SK-N-SH treated with all-trans-retinoic acid at 6 μM for 48 hours (cell line): Measurements from ENCODE around the gene YPEL2.
A peak's percentile ranks its signal among the peaks of the same experiment; 100 is the strongest.

Experiments used
- ATAC-seq: fragments of 200-7000 bp; cut with Tn5 transposase; 3 replicates; pipeline ENCODE4 v1.9.1; 2020; ENCODE audit warnings: mild to moderate bottlenecking, moderate library complexity
- ARNTL ChIP-seq: fragments of 450-650 bp; formaldehyde crosslinking; IDR thresholded peaks from 2 replicates; pipeline ENCODE4 v1.5.0; 2020; ENCODE audit warnings: low read depth, mild to moderate bottlenecking, moderate library complexity, borderline replicate concordance
- BACH2 ChIP-seq: fragments of 250-450 bp; sonication (Bioruptor Pico); IDR thresholded peaks from 2 replicates; pipeline ENCODE4 v1.9.0; 2021; ENCODE audit warnings: mild to moderate bottlenecking, borderline replicate concordance
- CSDC2 ChIP-seq: fragments of 250-450 bp; sonication (Bioruptor Pico); IDR thresholded peaks from 2 replicates; pipeline ENCODE4 v1.5.0; 2020; ENCODE audit warnings: mild to moderate bottlenecking, moderate library complexity
- ESRRG ChIP-seq: fragments of 250-450 bp; sonication (Bioruptor Pico); IDR thresholded peaks from 2 replicates; pipeline ENCODE4 v1.6.1; 2021; ENCODE audit warnings: mild to moderate bottlenecking
- GLIS3 ChIP-seq: fragments of 250-450 bp; sonication (Bioruptor Pico); IDR thresholded peaks from 2 replicates; pipeline ENCODE4 v1.5.0; 2020; ENCODE audit warnings: mild to moderate bottlenecking, moderate library complexity
- ISL1 ChIP-seq: fragments of 250-450 bp; sonication (Bioruptor Pico); IDR thresholded peaks from 2 replicates; pipeline ENCODE4 v2.1.2; 2022; ENCODE audit warnings: mild to moderate bottlenecking, moderate library complexity
- OSR1 ChIP-seq: fragments of 250-450 bp; sonication (Bioruptor Pico); IDR thresholded peaks from 2 replicates; pipeline ENCODE4 v1.8.0; 2022; ENCODE audit warnings: moderate library complexity, mild to moderate bottlenecking, inconsistent platforms
- PPARA ChIP-seq: fragments of 250-450 bp; sonication (Bioruptor Pico); IDR thresholded peaks from 2 replicates; pipeline ENCODE4 v1.5.0; 2020; ENCODE audit warnings: mild to moderate bottlenecking, borderline replicate concordance
- RARB ChIP-seq: fragments of 250-450 bp; sonication (Bioruptor Pico); IDR thresholded peaks from 2 replicates; pipeline ENCODE4 v1.8.0; 2021; ENCODE audit warnings: mild to moderate bottlenecking, moderate library complexity
- SNAI2 ChIP-seq: fragments of 250-450 bp; sonication (Bioruptor Pico); IDR thresholded peaks from 2 replicates; pipeline ENCODE4 v1.5.0; 2020; ENCODE audit warnings: mild to moderate bottlenecking, moderate library complexity
- TCF4 ChIP-seq: fragments of 250-450 bp; sonication (Bioruptor Pico); IDR thresholded peaks from 2 replicates; pipeline ENCODE4 v1.8.0; 2021; ENCODE audit warnings: mild to moderate bottlenecking, moderate library complexity, borderline replicate concordance
- ZC3H10 ChIP-seq: fragments of 250-450 bp; sonication (Bioruptor Pico); IDR thresholded peaks from 2 replicates; pipeline ENCODE4 v1.5.1; 2021; ENCODE audit warnings: mild to moderate bottlenecking, moderate library complexity
- ZFP3 ChIP-seq: fragments of 250-450 bp; sonication (Bioruptor Pico); IDR thresholded peaks from 2 replicates; pipeline ENCODE4 v1.5.0; 2020; ENCODE audit warnings: mild to moderate bottlenecking, moderate library complexity
- ZFP30 ChIP-seq: fragments of 450-650 bp; formaldehyde crosslinking; IDR thresholded peaks from 2 replicates; pipeline ENCODE4 v1.5.0; 2022; ENCODE audit warnings: mild to moderate bottlenecking, moderate library complexity
- ZNF565 ChIP-seq: fragments of 450-650 bp; formaldehyde crosslinking; conservative IDR thresholded peaks from 2 replicates; pipeline ENCODE4 v1.5.0; 2020; ENCODE audit warnings: low read depth, mild to moderate bottlenecking, moderate library complexity
- ZNF70 ChIP-seq: fragments of 450-650 bp; formaldehyde crosslinking; IDR thresholded peaks from 2 replicates; pipeline ENCODE4 v1.5.0; 2020; ENCODE audit warnings: mild to moderate bottlenecking, moderate library complexity
- ZNF8 ChIP-seq: fragments of 450-650 bp; formaldehyde crosslinking; IDR thresholded peaks from 2 replicates; pipeline ENCODE4 v1.5.0; 2020; ENCODE audit warnings: mild to moderate bottlenecking, moderate library complexity
- TF ChIP-seq, protein P1 (sequence below): fragments of 250-450 bp; sonication (Bioruptor Pico); IDR thresholded peaks from 2 replicates; pipeline ENCODE4 v1.5.0; 2020; ENCODE audit warnings: mild to moderate bottlenecking, moderate library complexity
- TF ChIP-seq, protein P2 (sequence below): fragments of 250-450 bp; sonication (Bioruptor Pico); IDR thresholded peaks from 2 replicates; pipeline ENCODE4 v1.5.1; 2020; ENCODE audit warnings: low read depth, mild to moderate bottlenecking, moderate library complexity
- TF ChIP-seq, protein P3 (sequence below): fragments of 250-450 bp; sonication (Bioruptor Pico); IDR thresholded peaks from 2 replicates; pipeline ENCODE4 v1.8.0; 2021; ENCODE audit warnings: low read depth, mild to moderate bottlenecking, moderate library complexity, borderline replicate concordance
- TF ChIP-seq, protein P4 (sequence below): fragments of 250-450 bp; sonication (Bioruptor Pico); IDR thresholded peaks from 2 replicates; pipeline ENCODE4 v1.5.1; 2021; ENCODE audit warnings: mild to moderate bottlenecking, moderate library complexity

The YPEL2 gene

DNA sequence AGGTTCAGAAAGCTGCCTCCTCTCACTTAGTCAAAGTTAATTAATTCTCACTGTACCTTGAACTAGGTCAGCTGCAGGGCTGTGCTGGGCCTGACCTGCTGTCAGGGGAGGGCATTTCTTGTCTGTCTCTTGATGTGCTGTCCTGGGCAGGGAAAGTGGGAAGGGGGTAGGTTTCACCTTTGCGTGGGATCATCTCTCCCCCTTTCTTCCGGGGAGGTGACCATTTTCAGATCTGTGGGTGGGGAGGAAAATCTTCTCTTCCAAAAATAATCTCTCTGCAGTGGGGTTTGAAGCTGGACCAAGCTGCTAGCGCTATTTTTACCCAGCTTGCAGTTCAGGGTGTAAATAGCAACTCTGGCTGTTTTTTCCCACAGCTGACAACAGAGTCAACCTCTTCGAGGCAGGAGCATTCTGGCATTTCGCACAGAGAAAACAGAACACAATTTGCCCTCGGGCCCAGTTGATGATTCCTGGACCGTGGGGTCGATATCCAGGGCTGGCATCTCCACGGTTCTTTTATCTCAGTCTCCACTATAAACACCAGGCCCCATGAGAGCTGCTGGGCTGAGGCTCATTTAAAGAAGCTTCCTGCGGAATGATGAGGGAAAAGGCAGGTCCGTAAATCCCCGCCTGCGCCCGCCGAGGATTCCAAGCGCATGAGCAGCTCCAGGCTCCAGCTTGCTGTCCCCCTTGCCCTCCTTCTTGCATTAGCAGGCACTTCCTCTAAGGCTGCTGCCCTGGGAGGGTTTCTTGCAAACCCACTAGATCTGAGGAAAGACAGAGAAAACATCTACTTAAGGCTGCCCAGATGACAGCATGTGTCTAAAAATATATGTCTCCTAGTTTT is 93.9 kb downstream of the YPEL2 start (continued):
- TF ChIP-seq, protein P1, sequence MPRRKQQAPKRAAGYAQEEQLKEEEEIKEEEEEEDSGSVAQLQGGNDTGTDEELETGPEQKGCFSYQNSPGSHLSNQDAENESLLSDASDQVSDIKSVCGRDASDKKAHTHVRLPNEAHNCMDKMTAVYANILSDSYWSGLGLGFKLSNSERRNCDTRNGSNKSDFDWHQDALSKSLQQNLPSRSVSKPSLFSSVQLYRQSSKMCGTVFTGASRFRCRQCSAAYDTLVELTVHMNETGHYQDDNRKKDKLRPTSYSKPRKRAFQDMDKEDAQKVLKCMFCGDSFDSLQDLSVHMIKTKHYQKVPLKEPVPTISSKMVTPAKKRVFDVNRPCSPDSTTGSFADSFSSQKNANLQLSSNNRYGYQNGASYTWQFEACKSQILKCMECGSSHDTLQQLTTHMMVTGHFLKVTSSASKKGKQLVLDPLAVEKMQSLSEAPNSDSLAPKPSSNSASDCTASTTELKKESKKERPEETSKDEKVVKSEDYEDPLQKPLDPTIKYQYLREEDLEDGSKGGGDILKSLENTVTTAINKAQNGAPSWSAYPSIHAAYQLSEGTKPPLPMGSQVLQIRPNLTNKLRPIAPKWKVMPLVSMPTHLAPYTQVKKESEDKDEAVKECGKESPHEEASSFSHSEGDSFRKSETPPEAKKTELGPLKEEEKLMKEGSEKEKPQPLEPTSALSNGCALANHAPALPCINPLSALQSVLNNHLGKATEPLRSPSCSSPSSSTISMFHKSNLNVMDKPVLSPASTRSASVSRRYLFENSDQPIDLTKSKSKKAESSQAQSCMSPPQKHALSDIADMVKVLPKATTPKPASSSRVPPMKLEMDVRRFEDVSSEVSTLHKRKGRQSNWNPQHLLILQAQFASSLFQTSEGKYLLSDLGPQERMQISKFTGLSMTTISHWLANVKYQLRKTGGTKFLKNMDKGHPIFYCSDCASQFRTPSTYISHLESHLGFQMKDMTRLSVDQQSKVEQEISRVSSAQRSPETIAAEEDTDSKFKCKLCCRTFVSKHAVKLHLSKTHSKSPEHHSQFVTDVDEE (CRISPR knock-in tag) = peak; percentile 26; the same call in 1 of the 2 replicates
- TF ChIP-seq SNAI2 (CRISPR knock-in tag) (0 out of 2 replicates have a peak, but pooled peaks have one; percentile 63), ARNTL (CRISPR knock-in tag) (no peak)

DNA sequence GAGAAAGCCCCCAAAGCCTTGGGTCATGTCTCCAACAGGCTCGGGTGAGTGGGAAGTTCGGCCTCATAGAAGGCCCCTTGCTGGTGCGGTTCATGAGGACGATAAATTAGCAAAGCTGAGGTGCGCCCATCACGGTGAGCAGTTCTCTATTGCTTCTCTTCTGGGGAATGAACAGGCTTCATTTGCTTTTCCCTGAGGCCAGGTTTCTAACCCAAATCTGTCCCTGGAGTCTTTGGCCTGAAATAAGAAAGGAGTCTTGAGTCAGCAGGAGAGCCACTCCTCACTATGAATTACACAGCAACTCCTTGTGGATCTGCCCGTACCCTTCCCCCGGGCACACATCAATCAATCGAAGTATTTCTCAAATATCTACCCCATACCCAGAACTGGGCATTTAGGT is 94.6 kb downstream of the YPEL2 start:
- no peak for TF ChIP-seq SNAI2 (CRISPR knock-in tag)
- no peak for TF ChIP-seq BACH2 (CRISPR knock-in tag)
- TF ChIP-seq, protein P1 (CRISPR knock-in tag) = peak; percentile 13; the same call in 1 of the 2 replicates
- no peak for TF ChIP-seq ZNF8 (CRISPR knock-in tag)
- no peak for ATAC-seq

DNA sequence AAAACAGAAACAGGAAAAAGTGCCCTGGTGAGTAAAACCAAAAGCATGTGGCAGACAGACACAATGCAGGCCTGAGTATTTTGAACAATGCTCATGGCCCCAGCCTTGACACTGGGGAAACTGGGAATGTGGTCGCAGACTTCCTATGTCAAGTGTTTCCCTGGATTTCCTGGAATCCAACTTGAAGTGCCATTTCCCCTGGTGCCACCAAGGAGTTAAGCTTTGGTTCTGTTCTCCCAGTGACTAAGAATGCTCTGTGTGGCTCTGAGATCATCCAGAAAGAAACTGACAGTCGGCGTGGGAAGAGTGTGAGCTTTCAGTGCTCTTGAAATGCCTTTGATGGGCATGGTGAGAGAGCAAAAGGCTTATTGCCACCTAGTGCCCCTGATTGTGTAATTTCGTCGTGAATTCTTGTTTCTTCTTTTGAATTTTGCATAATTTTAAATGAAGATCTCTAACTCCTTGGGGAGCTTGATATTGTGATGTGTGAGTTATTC is 96.0 kb downstream of the YPEL2 start:
- ATAC-seq = peak; percentile 71
- TF ChIP-seq, protein P2, sequence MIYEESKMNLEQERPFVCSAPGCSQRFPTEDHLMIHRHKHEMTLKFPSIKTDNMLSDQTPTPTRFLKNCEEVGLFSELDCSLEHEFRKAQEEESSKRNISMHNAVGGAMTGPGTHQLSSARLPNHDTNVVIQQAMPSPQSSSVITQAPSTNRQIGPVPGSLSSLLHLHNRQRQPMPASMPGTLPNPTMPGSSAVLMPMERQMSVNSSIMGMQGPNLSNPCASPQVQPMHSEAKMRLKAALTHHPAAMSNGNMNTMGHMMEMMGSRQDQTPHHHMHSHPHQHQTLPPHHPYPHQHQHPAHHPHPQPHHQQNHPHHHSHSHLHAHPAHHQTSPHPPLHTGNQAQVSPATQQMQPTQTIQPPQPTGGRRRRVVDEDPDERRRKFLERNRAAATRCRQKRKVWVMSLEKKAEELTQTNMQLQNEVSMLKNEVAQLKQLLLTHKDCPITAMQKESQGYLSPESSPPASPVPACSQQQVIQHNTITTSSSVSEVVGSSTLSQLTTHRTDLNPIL (CRISPR knock-in tag) = 0 out of 2 replicates have a peak, but pooled peaks have one; percentile 56
- TF ChIP-seq ARNTL (CRISPR knock-in tag) (no peak), ZC3H10 (CRISPR knock-in tag) (no peak), ZFP3 (peak; percentile 55; the same call in 1 of the 2 replicates), PPARA (CRISPR knock-in tag) (no peak), GLIS3 (CRISPR knock-in tag) (no peak), ISL1 (CRISPR knock-in tag) (peak; percentile 68), ZNF8 (CRISPR knock-in tag) (no peak), ZNF70 (CRISPR knock-in tag) (no peak), ESRRG (CRISPR knock-in tag) (no peak), BACH2 (CRISPR knock-in tag) (no peak), CSDC2 (CRISPR knock-in tag) (peak; percentile 90), TCF4 (CRISPR knock-in tag) (no peak), ZFP30 (CRISPR knock-in tag) (no peak), RARB (CRISPR knock-in tag) (peak; percentile 34; the same call in 1 of the 2 replicates), ZNF565 (CRISPR knock-in tag) (no peak), OSR1 (CRISPR knock-in tag) (no peak)
- TF ChIP-seq, protein P1 (CRISPR knock-in tag) = no peak
- TF ChIP-seq, protein P3, sequence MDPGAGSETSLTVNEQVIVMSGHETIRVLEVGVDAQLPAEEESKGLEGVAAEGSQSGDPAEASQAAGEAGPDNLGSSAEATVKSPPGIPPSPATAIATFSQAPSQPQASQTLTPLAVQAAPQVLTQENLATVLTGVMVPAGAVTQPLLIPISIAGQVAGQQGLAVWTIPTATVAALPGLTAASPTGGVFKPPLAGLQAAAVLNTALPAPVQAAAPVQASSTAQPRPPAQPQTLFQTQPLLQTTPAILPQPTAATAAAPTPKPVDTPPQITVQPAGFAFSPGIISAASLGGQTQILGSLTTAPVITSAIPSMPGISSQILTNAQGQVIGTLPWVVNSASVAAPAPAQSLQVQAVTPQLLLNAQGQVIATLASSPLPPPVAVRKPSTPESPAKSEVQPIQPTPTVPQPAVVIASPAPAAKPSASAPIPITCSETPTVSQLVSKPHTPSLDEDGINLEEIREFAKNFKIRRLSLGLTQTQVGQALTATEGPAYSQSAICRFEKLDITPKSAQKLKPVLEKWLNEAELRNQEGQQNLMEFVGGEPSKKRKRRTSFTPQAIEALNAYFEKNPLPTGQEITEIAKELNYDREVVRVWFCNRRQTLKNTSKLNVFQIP (CRISPR knock-in tag) = 0 out of 2 replicates have a peak, but pooled peaks have one; percentile 12
- TF ChIP-seq, protein P4, sequence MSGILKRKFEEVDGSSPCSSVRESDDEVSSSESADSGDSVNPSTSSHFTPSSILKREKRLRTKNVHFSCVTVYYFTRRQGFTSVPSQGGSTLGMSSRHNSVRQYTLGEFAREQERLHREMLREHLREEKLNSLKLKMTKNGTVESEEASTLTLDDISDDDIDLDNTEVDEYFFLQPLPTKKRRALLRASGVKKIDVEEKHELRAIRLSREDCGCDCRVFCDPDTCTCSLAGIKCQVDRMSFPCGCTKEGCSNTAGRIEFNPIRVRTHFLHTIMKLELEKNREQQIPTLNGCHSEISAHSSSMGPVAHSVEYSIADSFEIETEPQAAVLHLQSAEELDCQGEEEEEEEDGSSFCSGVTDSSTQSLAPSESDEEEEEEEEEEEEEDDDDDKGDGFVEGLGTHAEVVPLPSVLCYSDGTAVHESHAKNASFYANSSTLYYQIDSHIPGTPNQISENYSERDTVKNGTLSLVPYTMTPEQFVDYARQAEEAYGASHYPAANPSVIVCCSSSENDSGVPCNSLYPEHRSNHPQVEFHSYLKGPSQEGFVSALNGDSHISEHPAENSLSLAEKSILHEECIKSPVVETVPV = no peak
